HL-60 (cell line): ENCODE data around the gene ABCC2.

Experiments used
- CTCF ChIP-seq: IDR thresholded peaks from one replicate; pipeline ENCODE4 v1.5.1; 2011; ENCODE audit warnings: low read length, control low read depth, inconsistent platforms; ENCODE audit not compliant: insufficient read depth
- POLR2AphosphoS5 ChIP-seq: IDR thresholded peaks from 2 replicates; pipeline ENCODE4 v1.6.1; 2012; ENCODE audit warnings: low read depth
- REST ChIP-seq: IDR thresholded peaks from 2 replicates; pipeline ENCODE4 v1.6.1; 2012; ENCODE audit warnings: low read depth; ENCODE audit not compliant: insufficient replicate concordance
- SPI1 ChIP-seq: IDR thresholded peaks from 2 replicates; pipeline ENCODE4 v1.6.1; 2012; ENCODE audit warnings: low read depth, mild to moderate bottlenecking, borderline replicate concordance

GRCh38 chr10:99828464-99828863, 46.0 kb downstream of the ABCC2 start:
- TF ChIP-seq CTCF (no peak), POLR2AphosphoS5 (no peak), REST (no peak), SPI1 (no peak)
